Activated naive CD4-positive, alpha-beta T cell treated with Interleukin-2 at 50 U/mL for 16 hours (primary cell): ENCODE measurements around the gene SCGB2A2.

Source experiments
- DNase-seq: peaks from one replicate; pipeline ENCODE4 v3.0.0-alpha.2; 2020

Gene SCGB2A2

GRCh38 chr11:62269654-62270278 is at the start of gene SCGB2A2:
Gene SCGB2A2 (plus strand): TSS chr11:62270158. CDS start chr11:62270217, 59 bp downstream.
- DNase-seq = no peak

GRCh38 chr11:62221498-62221897 is 48.5 kb upstream of the SCGB2A2 start:
- no peak for DNase-seq

GRCh38 chr11:62223095-62223494 is 46.9 kb upstream of the SCGB2A2 start:
- no peak for DNase-seq

GRCh38 chr11:62233730-62234129 is 36.2 kb upstream of the SCGB2A2 start:
- no peak for DNase-seq

GRCh38 chr11:62236187-62236586 is 33.8 kb upstream of the SCGB2A2 start:
- no peak for DNase-seq

GRCh38 chr11:62237499-62237898 is 32.5 kb upstream of the SCGB2A2 start:
- DNase-seq = no peak

GRCh38 chr11:62238151-62238550 is 31.8 kb upstream of the SCGB2A2 start:
- no peak for DNase-seq

GRCh38 chr11:62241095-62241494 is 28.9 kb upstream of the SCGB2A2 start:
- DNase-seq = no peak

- DNase-seq = no peak
Measured at GRCh38 chr11:62242021-62242420, 27.9 kb upstream of the SCGB2A2 start, which contains the start of gene SCGB1D2. Gene SCGB1D2 (plus strand): TSS chr11:62242239. CDS start chr11:62242308, 69 bp downstream.

GRCh38 chr11:62245271-62245753 is 24.6 kb upstream of the SCGB2A2 start:
- no peak for DNase-seq

GRCh38 chr11:62251698-62252097 is 18.3 kb upstream of the SCGB2A2 start:
- DNase-seq = no peak

GRCh38 chr11:62253999-62254542 is 15.9 kb upstream of the SCGB2A2 start:
- no peak for DNase-seq

- no peak for DNase-seq
Measured at GRCh38 chr11:62256281-62256680, 13.7 kb upstream of the SCGB2A2 start.

- DNase-seq = no peak
Measured at GRCh38 chr11:62260261-62260953, 9.6 kb upstream of the SCGB2A2 start.

GRCh38 chr11:62264004-62264403 is 6.0 kb upstream of the SCGB2A2 start:
- DNase-seq = no peak

GRCh38 chr11:62266558-62266957 is 3.4 kb upstream of the SCGB2A2 start:
- no peak for DNase-seq

- no peak for DNase-seq
Measured at GRCh38 chr11:62267050-62267449, 2.9 kb upstream of the SCGB2A2 start.

- no peak for DNase-seq
Measured at GRCh38 chr11:62267576-62267975, 2.4 kb upstream of the SCGB2A2 start.

GRCh38 chr11:62273284-62273683 is 3.3 kb downstream of the SCGB2A2 start:
- DNase-seq = no peak

- DNase-seq = no peak
Measured at GRCh38 chr11:62273789-62274275, 3.9 kb downstream of the SCGB2A2 start.

GRCh38 chr11:62280452-62280851 is 10.5 kb downstream of the SCGB2A2 start:
- no peak for DNase-seq

- DNase-seq = no peak
Measured at GRCh38 chr11:62295504-62295903, 25.5 kb downstream of the SCGB2A2 start.

GRCh38 chr11:62298975-62299374 is 29.0 kb downstream of the SCGB2A2 start, which contains the start of gene SCGB1D4:
Gene SCGB1D4 (minus strand): TSS chr11:62299075. CDS start chr11:62299010, 65 bp downstream.
- no peak for DNase-seq

- no peak for DNase-seq
Measured at GRCh38 chr11:62306227-62306626, 36.3 kb downstream of the SCGB2A2 start.
